Upper lobe of left lung (tissue), 4 donors: ENCODE data around the gene EFCAB9.

Experiments
- EP300 ChIP-seq, 4 donors: sonication (generic); formaldehyde crosslinking; IDR thresholded peaks; one replicate each; pipeline ENCODE4 v1.5.1; 2017; ENCODE audit warnings: antibody characterized with exemption in 4 of 4, control low read depth in 2 of 4
- POLR2A ChIP-seq, 4 donors: fragments of 450-650 bp; IDR thresholded peaks; one replicate each; pipeline ENCODE4 v1.5.1; 2016 to 2017; ENCODE audit warnings: antibody characterized with exemption in 4 of 4, mild to moderate bottlenecking in 2 of 4
- POLR2AphosphoS5 ChIP-seq, 2 donors: sonication (generic); formaldehyde crosslinking; IDR thresholded peaks; one replicate each; pipeline ENCODE4 v1.5.1; 2017; ENCODE audit warnings: antibody characterized with exemption in 2 of 2
- TF ChIP-seq, protein P1 (sequence below), 6 experiments: fragments of 450-650 bp in 4 of 6; fragments of 200-600 bp in 2 of 6; sonication (generic) in 2 of 6; IDR thresholded peaks; one replicate each; pipeline ENCODE4 v1.5.1; 2016 to 2019; ENCODE audit warnings: antibody characterized with exemption in 6 of 6

DNA sequence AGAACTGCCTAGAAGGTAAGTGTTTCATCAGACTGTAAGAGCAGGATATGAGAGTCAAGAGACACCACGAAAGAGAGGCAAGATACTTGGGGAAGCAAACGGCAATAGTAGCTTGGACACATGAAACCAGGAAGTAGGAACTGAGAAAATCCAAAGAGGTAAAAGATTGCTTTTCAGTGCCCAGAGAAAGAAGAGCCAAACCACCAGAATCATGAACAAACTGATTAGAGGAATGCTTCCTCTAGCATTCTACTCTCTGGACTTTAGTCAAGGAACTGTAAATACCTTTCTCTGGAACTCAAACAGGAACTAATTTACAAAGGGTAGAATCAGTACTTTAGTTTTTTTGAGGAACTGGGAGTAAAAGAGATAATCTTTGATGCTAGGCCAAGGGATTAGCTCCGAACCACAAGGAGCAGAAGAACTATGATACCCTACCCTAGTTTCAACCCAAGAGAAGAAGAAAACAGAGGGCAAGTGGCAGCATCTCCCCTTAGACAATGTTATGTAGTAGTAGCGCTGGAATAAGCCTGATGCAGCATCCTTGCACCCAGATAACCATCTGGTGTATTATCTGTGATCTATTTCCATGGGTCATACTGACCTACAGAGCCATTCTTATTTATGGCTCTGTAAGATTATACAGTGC, 41.3 kb downstream of the EFCAB9 start:
- no peak for TF ChIP-seq POLR2A (IDR thresholded peaks at IDR 0.05)
- TF ChIP-seq EP300 (IDR thresholded peaks at IDR 0.05): no peak
- TF ChIP-seq POLR2AphosphoS5 (IDR thresholded peaks at IDR 0.05): no peak
- TF ChIP-seq, protein P1, sequence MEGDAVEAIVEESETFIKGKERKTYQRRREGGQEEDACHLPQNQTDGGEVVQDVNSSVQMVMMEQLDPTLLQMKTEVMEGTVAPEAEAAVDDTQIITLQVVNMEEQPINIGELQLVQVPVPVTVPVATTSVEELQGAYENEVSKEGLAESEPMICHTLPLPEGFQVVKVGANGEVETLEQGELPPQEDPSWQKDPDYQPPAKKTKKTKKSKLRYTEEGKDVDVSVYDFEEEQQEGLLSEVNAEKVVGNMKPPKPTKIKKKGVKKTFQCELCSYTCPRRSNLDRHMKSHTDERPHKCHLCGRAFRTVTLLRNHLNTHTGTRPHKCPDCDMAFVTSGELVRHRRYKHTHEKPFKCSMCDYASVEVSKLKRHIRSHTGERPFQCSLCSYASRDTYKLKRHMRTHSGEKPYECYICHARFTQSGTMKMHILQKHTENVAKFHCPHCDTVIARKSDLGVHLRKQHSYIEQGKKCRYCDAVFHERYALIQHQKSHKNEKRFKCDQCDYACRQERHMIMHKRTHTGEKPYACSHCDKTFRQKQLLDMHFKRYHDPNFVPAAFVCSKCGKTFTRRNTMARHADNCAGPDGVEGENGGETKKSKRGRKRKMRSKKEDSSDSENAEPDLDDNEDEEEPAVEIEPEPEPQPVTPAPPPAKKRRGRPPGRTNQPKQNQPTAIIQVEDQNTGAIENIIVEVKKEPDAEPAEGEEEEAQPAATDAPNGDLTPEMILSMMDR (IDR thresholded peaks at IDR 0.05): no peak
